ENCODE measurements around the gene CYTH3. TPM values are rescaled to one million over a fixed set of nuclear protein-coding genes. Genes with fewer than 3 reads are reported as not detected.

Gene CYTH3
- polyA plus RNA-seq, 4 donors: 32.9 to 47.1 (median 38.6) TPM

GRCh38 chr7:6259257-6259656 is 13.2 kb downstream of the CYTH3 start:
- DNase-seq (ENCODE audit: low read depth in 4 of 4, low spot score in 3 of 4): no peak

- DNase-seq (ENCODE audit: low read depth in 4 of 4, low spot score in 3 of 4): no peak
Measured at GRCh38 chr7:6258440-6259182, 13.8 kb downstream of the CYTH3 start.

- DNase-seq (ENCODE audit: low read depth in 4 of 4, low spot score in 3 of 4): no peak
Measured at GRCh38 chr7:6257675-6258074, 14.7 kb downstream of the CYTH3 start.

- no peak for DNase-seq (ENCODE audit: low read depth in 4 of 4, low spot score in 3 of 4)
Measured at GRCh38 chr7:6256677-6257535, 15.5 kb downstream of the CYTH3 start.

GRCh38 chr7:6256109-6256483 is 16.3 kb downstream of the CYTH3 start:
- DNase-seq (ENCODE audit: low read depth in 4 of 4, low spot score in 3 of 4): no peak

- DNase-seq (ENCODE audit: low read depth in 4 of 4, low spot score in 3 of 4): no peak
Measured at GRCh38 chr7:6254866-6255265, 17.6 kb downstream of the CYTH3 start.

GRCh38 chr7:6252748-6253147 is 19.7 kb downstream of the CYTH3 start:
- no peak for DNase-seq (ENCODE audit: low read depth in 4 of 4, low spot score in 3 of 4)

GRCh38 chr7:6252341-6252746 is 20.1 kb downstream of the CYTH3 start:
- DNase-seq (ENCODE audit: low read depth in 4 of 4, low spot score in 3 of 4): no peak

GRCh38 chr7:6251653-6252052 is 20.8 kb downstream of the CYTH3 start:
- no peak for DNase-seq (ENCODE audit: low read depth in 4 of 4, low spot score in 3 of 4)

GRCh38 chr7:6250364-6250833 is 22.0 kb downstream of the CYTH3 start:
- no peak for DNase-seq (ENCODE audit: low read depth in 4 of 4, low spot score in 3 of 4)

- no peak for DNase-seq (ENCODE audit: low read depth in 4 of 4, low spot score in 3 of 4)
Measured at GRCh38 chr7:6249043-6249442, 23.4 kb downstream of the CYTH3 start.

GRCh38 chr7:6248581-6248980 is 23.8 kb downstream of the CYTH3 start:
- no peak for DNase-seq (ENCODE audit: low read depth in 4 of 4, low spot score in 3 of 4)

GRCh38 chr7:6246251-6246917 is 26.0 kb downstream of the CYTH3 start:
- DNase-seq (ENCODE audit: low read depth in 4 of 4, low spot score in 3 of 4): no peak

GRCh38 chr7:6244021-6244420 is 28.4 kb downstream of the CYTH3 start:
- no peak for DNase-seq (ENCODE audit: low read depth in 4 of 4, low spot score in 3 of 4)

GRCh38 chr7:6243168-6243567 is 29.3 kb downstream of the CYTH3 start:
- no peak for DNase-seq (ENCODE audit: low read depth in 4 of 4, low spot score in 3 of 4)

GRCh38 chr7:6242561-6242960 is 29.9 kb downstream of the CYTH3 start:
- no peak for DNase-seq (ENCODE audit: low read depth in 4 of 4, low spot score in 3 of 4)

GRCh38 chr7:6241607-6241973 is 30.8 kb downstream of the CYTH3 start:
- DNase-seq (ENCODE audit: low read depth in 4 of 4, low spot score in 3 of 4): no peak

GRCh38 chr7:6238309-6238925 is 34.0 kb downstream of the CYTH3 start:
- DNase-seq (ENCODE audit: low read depth in 4 of 4, low spot score in 3 of 4): no peak

GRCh38 chr7:6237730-6238129 is 34.7 kb downstream of the CYTH3 start:
- DNase-seq (ENCODE audit: low read depth in 4 of 4, low spot score in 3 of 4): no peak

GRCh38 chr7:6237011-6237410 is 35.4 kb downstream of the CYTH3 start:
- DNase-seq (ENCODE audit: low read depth in 4 of 4, low spot score in 3 of 4): no peak

Measured in left renal pelvis (tissue), 4 donors.